Measurements from ENCODE around the gene R3HDM4. TPM values are rescaled to one million over a fixed set of nuclear protein-coding genes. Genes with fewer than 3 reads are reported as not detected.

The R3HDM4 gene
- total and polyA plus RNA-seq, 9 donors, result 8.7 to 43.0 (median 29.5) TPM

DNA sequence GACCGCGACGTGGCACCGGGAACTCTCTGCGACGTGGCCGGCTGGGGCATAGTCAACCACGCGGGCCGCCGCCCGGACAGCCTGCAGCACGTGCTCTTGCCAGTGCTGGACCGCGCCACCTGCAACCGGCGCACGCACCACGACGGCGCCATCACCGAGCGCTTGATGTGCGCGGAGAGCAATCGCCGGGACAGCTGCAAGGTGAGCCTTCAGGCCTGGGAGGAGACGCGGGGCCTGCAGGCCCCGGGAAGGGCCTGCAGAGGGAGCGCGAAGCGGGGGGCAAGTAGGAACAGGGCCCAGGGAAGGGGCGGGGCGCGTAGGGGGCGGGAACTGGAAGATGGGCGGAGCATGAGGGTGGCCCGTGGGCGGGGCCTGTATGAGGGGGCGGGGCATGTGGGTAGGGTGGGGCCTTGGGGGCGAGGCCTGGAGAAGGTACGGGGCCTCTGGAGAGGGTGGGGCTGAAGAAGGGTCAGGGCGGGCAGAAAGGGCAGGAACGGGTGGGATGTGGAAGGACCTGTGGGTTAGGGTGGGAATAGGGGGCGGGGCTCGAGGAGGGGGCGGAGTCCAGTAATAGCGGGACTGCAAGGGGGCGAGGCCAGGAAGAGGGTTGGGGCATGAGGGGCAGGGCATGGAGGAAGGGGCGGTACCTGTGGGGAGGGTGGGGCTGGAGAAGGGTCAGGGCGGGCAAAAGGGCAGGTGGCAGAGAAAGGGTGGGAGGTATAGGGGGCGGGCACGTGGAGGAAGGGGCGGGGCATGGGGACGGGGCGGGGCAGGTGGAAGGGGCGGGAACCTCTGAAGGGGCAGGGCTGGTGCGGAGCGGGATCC lies 51.1 kb downstream of the R3HDM4 start:
- WGBS, 3 donors, result 10 to 28% (median 11%) methylated on average over 38 to 60 of the region's 60 CpGs
- H3K36me3 ChIP-seq, result no peaks in the 10 kb centered on the region
- DNase-seq, result peak in 4 of 5 donors; percentile 53 to 70 (median 64)
- no peak overlapping the region for H3K27ac ChIP-seq
- H3K27me3 ChIP-seq, result peaks cover 4% of the 10 kb centered on the region
- intact Hi-C loops (cut with DNase I), result loop anchor here in 1 of 4 donors (5.0 kb wide), 1 partner anchor 120 kb away; the partner anchor contains the start of gene WDR18
- H3K4me1 ChIP-seq (ENCODE audit: insufficient read depth), result peaks cover 9% of the 10 kb centered on the region
- no peak overlapping the region for H3K4me3 ChIP-seq
- TF ChIP-seq, protein P1, sequence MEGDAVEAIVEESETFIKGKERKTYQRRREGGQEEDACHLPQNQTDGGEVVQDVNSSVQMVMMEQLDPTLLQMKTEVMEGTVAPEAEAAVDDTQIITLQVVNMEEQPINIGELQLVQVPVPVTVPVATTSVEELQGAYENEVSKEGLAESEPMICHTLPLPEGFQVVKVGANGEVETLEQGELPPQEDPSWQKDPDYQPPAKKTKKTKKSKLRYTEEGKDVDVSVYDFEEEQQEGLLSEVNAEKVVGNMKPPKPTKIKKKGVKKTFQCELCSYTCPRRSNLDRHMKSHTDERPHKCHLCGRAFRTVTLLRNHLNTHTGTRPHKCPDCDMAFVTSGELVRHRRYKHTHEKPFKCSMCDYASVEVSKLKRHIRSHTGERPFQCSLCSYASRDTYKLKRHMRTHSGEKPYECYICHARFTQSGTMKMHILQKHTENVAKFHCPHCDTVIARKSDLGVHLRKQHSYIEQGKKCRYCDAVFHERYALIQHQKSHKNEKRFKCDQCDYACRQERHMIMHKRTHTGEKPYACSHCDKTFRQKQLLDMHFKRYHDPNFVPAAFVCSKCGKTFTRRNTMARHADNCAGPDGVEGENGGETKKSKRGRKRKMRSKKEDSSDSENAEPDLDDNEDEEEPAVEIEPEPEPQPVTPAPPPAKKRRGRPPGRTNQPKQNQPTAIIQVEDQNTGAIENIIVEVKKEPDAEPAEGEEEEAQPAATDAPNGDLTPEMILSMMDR (IDR thresholded peaks at IDR 0.05), result no peak
- no peak for TF ChIP-seq EP300 (IDR thresholded peaks at IDR 0.05)
- no peak for TF ChIP-seq POLR2A (IDR thresholded peaks at IDR 0.05)
- no peaks in the 10 kb centered on the region for H3K9me3 ChIP-seq

DNA sequence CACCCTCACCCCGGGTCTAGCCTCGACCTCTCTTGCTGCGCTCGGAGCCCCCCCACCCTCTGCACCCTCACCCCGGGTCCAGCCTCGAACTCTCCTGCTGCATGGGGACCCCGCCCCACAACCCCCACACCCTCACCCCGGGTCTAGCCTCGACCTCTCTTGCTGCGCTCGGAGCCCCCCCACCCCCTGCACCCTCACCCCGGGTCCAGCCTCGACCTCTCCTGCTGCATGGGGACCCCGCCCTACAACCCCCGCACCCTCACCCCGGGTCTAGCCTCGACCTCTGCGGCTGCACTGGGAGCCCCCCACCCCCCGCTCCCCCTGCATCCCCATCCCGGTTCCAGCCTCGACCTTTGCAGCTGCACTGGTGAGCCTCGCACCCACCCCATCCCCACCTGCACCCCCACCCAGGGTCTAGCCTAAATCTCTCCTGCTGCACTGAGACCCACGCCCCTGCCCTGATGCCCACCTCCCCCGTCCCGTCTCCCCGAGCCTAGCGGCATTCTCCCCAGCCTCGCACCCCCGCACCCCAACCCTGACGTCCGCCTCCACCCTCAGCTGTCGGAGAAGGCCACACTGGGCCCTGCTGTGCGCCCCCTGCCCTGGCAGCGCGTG lies 51.8 kb downstream of the R3HDM4 start:
- Histone ChIP-seq H3K4me1 (ENCODE audit: insufficient read depth) (peaks cover 9% of the 10 kb centered on the region), H3K27ac (no peak overlapping the region), H3K4me3 (no peak overlapping the region), H3K36me3 (no peaks in the 10 kb centered on the region), H3K9me3 (no peaks in the 10 kb centered on the region), H3K27me3 (peaks cover 4% of the 10 kb centered on the region)
- no peak for DNase-seq
- TF ChIP-seq EP300 (IDR thresholded peaks at IDR 0.05), result no peak
- no peak for TF ChIP-seq POLR2A (IDR thresholded peaks at IDR 0.05)
- TF ChIP-seq, protein P1 (IDR thresholded peaks at IDR 0.05), result no peak
- intact Hi-C loops (cut with DNase I), result loop anchor here in 1 of 4 donors (5.0 kb wide), 1 partner anchor 121 kb away; the partner anchor contains the start of gene WDR18
- WGBS, 3 donors, result 37 to 41% (median 39%) methylated on average over 23 to 35 of the region's 35 CpGs

DNA sequence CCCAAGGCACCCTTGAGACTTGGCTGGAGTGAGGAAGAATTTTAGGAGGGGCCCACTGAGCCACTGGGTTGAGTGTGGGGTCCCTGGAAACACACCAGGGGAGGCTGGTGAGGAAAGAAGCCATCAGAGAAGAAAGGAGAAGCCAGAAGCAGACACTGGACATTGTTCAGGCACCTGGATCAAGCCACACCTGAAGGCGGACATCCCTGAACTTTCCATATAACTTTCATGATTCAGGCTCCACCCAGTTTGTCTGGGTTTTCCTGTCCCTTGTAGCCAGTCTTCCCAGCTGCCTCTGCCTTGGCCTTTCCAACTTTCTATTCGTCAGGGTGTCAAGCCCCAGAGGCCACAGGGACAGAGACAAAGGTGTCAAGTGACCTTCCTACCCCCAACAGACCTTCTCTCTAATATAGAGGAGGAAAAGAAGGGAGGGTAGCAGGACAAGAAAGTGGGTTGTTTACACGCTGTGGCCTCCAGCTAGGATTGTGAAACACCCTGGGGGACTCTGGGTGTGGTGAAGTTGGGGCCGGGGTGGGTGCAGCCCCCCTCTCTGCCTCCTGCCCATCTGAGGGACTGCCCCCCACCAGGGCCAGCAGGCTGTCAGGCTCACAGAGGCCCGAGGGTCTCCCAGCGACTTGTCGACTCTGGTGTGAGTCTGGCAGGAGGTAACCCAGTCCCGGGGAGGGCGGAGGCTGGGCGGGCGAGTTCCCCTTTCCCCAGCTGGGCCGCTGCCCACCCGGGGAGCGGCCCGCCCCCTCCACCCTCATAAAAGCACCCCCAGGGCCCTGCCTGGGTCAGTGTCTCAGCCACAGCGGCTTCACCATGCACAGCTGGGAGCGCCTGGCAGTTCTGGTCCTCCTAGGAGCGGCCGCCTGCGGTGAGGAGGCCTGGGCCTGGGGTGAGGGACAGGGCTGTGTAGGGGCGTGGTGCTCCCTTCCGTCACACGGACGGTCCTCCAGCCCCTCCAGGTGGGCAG lies 53.9 kb downstream of the R3HDM4 start, which contains the start of gene CFD:
CFD (plus strand) TSS at position 797 of the 976 bp plus-strand sequence; CDS start at position 823, 26 bp downstream.
- H3K4me1 ChIP-seq (ENCODE audit: insufficient read depth), result peaks cover 9% of the 10 kb centered on the region
- DNase-seq, result peak in 3 of 5 donors; percentile 50 to 72 (median 57)
- TF ChIP-seq, protein P1 (IDR thresholded peaks at IDR 0.05), result no peak
- no peak for TF ChIP-seq EP300 (IDR thresholded peaks at IDR 0.05)
- TF ChIP-seq POLR2A (IDR thresholded peaks at IDR 0.05), result no peak
- intact Hi-C loops (cut with DNase I), result loop anchor here in 3 of 4 donors (2.0 to 10.0 kb wide), 3 partner anchors 60 to 126 kb away; partner anchors contain the start of gene WDR18 (in 2 of the 3)
- H3K27me3 ChIP-seq, result peaks cover 4% of the 10 kb centered on the region
- 29 to 48% (median 44%) methylated on average over 16 to 24 of the region's 24 CpGs for WGBS, 3 donors
- peak within 1 kb of the TSS; percentile 25 for H3K4me3 ChIP-seq
- H3K9me3 ChIP-seq, result no peaks in the 10 kb centered on the region
- H3K36me3 ChIP-seq, result no peaks in the 10 kb centered on the region
- peak within 1 kb of the TSS; percentile 23 to 24 for H3K27ac ChIP-seq
